Suppressor macrophage treated with lipopolysaccharide for 4 hours (primary cell): ENCODE data around the gene COG7.
"Not testable (repeated sequence)": the region's sequence is repeated elsewhere in the genome, so short reads cannot be mapped to it uniquely, and the experiment has no call there.

ENCODE experiments used
- DNase-seq: peaks from one replicate; pipeline ENCODE4 v3.0.0-alpha.2; 2020

Gene COG7

GRCh38 chr16:23452572-23453337 lies at the start of gene COG7:
COG7 (minus strand) TSS chr16:23453189; CDS start chr16:23452994, 195 bp downstream.
- DNase-seq: peak; percentile 89

DNA sequence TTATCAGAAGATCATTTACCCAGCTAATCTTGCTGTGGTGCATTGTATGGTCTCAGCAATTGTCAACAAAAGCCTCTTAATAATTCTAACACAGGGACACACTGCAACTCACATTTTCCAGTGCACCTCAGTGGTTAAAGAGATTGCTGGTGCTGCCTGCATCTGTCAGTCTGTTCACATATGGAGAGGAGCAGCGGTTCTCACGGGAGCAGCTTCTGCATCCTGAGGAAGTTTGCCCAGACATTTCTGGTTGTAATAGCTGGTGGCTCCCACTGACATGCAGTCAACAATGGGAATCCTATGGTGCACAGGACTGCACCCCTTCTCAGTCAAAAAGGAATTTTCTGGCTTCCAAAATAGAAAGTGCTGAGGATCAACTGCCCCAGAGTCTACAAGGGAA lies 49.5 kb upstream of the COG7 start:
- no peak for DNase-seq

DNA sequence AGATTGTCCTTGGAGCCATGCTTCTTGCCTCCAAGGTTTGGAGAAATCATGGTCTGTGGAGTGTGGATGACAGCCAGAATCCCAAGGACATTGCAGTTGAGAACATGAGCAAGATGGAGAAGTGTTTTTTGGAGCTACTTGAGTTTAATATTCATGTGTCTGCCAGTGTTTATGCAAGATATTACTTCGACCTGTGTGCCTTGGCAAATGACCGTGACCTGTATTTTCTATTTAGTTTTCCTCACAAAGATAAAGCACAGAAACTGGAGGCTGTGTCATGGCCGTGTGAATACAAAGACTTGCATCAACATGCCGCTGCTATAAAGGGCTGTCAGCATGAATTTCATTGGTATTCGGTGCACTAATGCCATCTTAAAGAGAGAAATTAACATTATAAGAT lies 48.3 kb upstream of the COG7 start:
- DNase-seq: no peak

DNA sequence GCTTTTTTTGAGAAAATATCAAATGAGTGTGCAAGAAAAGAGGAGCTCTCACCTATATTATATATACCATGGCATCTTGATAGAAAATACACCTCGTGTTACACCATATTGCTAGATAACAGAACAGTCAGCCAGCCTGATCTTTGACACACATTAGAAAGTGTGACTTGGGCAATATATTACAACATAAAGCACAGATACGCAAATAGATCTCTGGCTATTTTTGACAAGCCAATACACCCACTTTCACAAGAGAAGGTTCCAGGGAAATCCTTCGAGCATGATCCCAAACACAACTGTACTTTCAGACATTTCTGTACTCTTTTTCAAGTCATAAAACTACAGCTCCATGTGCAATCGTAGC lies 47.9 kb upstream of the COG7 start:
- peak; percentile 55 for DNase-seq

DNA sequence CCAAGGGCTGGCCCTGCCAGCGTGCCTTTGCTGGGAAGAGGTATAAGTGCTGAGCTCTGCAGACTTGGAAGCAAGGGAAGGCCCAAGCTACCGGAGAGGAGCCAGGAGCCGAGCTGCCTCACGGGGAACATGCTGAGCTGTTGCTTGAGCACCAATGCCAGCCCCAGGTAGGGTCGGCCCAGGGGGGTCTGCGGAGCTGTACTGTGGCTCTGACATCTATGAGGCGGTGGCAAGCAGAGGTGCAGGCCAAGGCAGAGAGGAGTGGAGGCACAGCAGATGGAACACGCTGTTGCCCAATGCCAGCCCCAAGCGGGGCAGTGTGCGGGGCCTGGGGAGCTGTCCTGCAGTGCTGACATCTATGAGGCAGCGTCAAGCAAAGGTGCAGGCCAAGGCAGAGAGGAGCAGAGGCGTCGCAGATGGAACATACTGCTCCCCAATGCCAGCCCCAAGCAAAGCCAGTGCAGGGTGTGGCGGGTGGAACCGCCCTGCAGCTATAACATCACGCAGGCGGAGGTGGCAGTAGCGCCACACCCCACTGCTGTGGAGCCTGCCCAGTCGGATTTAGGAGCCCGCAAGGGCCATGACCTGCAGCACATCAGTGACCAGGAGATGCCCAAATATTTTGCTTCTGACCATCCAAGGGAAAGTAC lies 47.3 kb upstream of the COG7 start:
- no peak for DNase-seq

GRCh38 chr16:23499801-23500200 lies 46.8 kb upstream of the COG7 start:
- no peak for DNase-seq

DNA sequence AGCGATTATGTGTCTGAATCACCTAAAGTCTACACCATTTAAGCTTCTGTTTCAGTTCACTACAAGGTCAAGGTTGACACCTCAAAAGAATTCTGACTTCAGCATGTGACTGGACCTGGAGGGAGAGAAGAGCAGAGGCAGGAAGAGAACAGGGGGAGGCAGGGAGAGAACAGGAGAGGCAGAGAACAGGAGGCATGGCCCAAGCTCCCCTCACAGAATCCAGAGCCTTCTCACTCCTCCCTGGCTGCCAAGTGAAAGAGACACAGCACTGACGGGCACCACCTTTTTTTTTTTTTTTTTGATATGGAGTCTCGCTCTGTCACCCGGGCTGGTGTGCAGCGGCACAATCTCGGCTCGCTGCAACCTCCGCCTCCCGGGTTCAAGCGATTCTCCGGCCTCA lies 45.9 kb upstream of the COG7 start:
- DNase-seq: no peak

DNA sequence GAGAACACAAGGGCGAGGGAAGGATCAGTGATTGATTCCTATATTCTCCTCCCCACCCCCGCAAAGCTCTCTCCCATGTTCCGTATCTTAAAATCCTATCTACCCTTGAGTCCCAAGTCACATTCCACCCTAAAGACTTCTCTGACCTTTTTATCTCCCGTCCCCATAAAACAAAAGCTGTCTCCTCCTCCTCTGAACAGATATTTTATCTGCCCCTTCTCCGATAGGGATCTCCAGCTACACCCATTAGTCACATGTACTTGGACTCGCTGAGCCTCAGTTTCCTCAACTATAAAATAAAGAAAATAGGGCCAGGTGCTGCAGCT lies 44.5 kb upstream of the COG7 start:
- no peak for DNase-seq

DNA sequence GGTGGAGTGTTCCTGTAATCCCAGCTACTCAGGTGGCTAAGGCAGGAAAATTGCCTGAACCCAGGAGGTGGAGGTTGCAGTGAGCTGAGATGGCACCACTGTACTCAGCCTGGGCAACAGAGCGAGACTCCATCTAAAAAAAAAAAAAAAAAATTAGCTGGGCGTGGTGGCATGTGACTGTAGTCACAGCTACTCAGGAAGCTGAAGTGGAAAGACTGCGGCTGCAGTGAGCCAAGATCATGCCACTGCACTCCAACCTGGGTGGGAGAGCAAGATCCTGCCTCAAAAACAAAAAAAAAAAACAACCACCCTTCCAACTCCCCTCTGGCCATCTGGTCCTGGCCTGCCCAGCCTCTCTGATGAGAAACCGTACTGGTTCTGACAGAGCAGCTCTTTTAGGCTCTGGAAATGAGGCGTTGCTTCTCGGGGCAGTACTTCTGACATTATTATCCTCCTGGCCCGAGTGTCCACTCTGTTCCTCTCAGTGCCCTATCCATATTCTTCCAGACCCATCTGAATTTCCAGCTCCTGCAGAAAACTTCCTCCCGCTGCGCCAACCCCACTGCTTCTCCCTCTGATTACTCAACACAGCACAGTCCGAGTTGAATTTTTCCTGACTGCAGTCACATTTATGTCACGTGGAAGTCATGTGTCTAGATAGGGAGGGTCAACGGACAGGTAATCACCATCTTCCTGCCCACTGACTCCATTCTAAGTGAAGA lies 44.0 kb upstream of the COG7 start:
- peak; percentile 30 for DNase-seq

- no peak for DNase-seq
Observed at GRCh38 chr16:23495671-23496070, 42.7 kb upstream of the COG7 start.

DNA sequence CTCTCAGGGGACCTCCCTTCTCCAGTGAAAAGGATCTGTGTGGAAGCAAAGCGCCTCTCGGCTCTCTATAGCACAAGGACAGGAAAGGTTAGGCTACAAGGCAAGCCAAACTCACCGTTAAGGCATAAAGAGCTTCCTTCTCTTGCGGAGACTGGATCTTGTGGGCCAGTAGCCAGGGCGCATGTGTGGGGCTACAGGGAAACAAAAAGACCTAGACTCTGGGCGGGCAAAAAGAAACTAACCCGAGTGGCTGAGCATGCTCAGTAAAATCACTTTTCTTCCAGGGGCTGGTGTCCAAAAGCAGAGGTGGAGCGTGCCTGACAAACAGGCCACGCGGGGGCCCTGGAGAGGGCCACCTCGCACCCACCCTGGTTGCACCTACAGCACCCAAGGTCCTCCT lies 41.2 kb upstream of the COG7 start:
- no peak for DNase-seq

DNA sequence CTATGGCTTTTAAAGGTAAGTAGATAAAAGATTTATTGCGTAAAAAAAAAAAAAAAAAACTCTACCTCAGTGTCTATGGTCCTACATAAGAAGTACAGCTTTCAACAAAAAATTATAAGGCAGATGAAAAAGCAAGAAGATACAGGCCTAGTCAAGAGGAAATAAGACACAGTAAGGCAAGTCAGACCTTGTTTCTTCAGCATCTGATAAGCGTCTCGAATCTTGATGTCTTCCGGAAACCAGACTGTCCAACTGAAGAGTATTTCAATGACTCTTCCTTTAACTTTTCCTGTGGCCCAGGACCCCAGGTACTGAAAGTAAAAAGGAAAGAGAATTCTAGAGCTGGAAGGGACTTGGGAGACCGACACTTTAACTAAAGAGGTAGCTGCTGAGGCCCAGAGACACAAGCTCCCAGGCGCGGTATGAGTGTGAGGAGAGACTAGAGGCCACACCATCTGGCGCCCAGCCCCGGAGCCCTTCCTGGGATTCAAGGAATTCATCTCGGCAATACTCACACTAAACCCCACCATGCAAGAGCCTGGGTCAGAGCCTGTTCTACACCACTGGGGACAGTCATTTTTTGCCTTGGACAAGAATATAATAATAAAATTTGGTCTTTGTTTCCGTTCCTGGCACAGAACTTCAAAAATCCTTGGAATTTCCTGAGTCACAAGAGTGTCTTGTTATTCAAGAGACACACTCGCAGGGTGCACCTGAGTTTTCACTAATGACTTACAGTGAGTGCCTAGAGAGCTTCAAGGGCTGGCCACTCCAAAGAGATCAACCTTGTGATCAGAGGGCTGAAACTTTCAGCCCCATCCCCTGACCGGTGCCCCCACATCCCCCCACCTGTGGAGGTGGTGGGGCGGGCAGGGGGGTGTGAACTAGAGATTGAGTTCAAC lies 38.8 kb upstream of the COG7 start:
- DNase-seq: no peak

GRCh38 chr16:23486480-23486879 lies 33.5 kb upstream of the COG7 start:
- no peak for DNase-seq

DNA sequence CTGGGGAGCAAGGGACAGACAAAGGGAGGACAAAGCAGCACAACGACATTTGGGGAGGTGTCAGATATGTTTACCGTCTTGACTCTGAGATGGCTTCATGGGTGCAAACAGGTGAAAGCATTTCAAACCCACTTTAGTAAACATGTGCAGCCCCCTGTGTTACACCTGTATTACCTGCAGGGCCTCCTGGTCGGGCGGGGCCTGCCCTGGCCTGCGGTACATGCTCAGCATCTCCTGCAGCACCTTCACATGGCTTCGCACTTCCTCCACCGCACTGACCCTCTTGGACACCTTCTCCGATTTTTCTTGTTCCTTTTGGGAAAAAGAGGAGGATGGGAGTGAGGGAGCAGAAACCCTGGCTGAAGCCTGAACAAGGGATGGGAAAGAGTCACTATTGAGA lies 32.9 kb upstream of the COG7 start:
- no peak for DNase-seq

GRCh38 chr16:23485257-23485614 lies 32.2 kb upstream of the COG7 start:
- no peak for DNase-seq

- no peak for DNase-seq
Observed at GRCh38 chr16:23484510-23485256, 31.7 kb upstream of the COG7 start.

DNA sequence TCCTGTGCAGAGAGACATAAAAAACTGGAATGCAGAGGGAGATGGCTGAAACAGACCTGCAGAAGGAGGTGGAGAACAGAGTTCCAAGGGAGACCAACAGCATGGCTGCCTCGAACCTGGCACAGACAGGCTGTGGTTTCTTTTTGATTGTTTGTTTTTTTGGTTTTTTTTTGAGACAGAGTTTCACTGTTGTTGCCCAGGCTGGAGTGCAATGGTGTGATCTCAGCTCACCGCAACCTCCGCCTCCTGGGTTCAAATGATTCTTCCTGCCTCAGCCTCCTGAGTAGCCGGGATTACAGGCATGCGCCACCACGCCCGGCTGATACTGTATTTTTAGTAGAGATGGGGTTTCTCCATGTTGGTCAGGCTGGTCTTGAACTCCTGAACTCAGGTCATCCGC lies 30.5 kb upstream of the COG7 start:
- DNase-seq: not testable (repeated sequence)

- DNase-seq: no peak
Observed at GRCh38 chr16:23482778-23483177, 29.8 kb upstream of the COG7 start.

- DNase-seq: no peak
Observed at GRCh38 chr16:23480257-23480656, 27.3 kb upstream of the COG7 start.

DNA sequence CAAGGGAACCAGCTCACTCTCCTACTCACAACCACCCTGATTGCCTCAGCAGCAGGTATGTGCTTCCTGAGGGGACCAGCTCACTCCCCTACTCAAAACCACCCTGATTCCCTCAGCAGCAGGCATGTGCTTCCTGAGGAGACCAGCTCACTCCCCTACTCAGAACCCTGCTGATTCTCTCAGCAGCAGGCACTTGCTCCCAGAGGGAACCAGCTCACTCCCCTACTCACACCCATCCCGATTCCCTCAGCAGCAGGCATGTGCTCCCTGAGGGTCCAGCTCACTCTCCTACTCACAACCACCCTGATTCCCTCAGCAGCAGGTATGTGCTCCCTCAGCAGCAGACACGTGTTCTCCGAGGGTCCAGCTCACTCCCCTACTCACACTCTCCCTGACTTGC lies 26.1 kb upstream of the COG7 start:
- no peak for DNase-seq

GRCh38 chr16:23478566-23478965 lies 25.6 kb upstream of the COG7 start:
- DNase-seq: no peak

- no peak for DNase-seq
Observed at GRCh38 chr16:23476289-23476688, 23.3 kb upstream of the COG7 start.

DNA sequence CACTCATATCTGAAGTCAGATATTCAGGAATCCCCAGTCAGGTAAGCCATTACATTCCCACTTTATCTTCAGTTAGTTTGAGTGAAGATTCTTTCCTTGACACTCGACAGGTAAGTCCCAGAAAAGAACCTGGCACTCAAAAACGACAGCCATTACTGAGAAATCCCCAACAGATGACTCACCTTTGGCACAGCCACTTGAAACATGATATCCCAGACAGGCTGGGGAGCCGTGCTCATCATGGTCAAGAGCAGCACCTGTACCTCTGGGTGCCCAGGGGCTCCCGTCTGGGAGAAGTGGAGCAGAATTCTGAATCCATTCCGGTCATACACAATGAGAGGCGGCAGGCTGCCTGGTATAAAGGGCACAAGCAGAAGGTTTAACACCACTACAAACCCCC lies 16.8 kb upstream of the COG7 start:
- no peak for DNase-seq
